Hepatocyte (in vitro differentiated cells): ENCODE results near the gene FLYWCH2. TPM values are rescaled to one million over a fixed set of nuclear protein-coding genes. Genes with fewer than 3 reads are reported as not detected.

Experiments
- DNase-seq: peaks from one replicate; pipeline ENCODE4 v3.0.0-alpha.2; 2016; ENCODE audit warnings: low spot score
- H2AFZ ChIP-seq: fragments of 200-600 bp; sonication (generic); 2 replicates; pipeline ENCODE4 v1.6.0; 2016; ENCODE audit warnings: antibody characterized with exemption, mild to moderate bottlenecking
- H3K27ac ChIP-seq: fragments of 200-600 bp; sonication (generic); 2 replicates; pipeline ENCODE4 v1.5.1; 2016; ENCODE audit warnings: mild to moderate bottlenecking
- H3K27me3 ChIP-seq: fragments of 200-600 bp; sonication (generic); 2 replicates; pipeline ENCODE4 v1.6.1; 2016
- H3K36me3 ChIP-seq: fragments of 200-600 bp; sonication (generic); replicated peaks from 2 replicates; pipeline ENCODE4 v1.5.1; 2016; ENCODE audit warnings: low read depth; ENCODE audit not compliant: insufficient read depth
- H3K4me1 ChIP-seq: fragments of 200-600 bp; sonication (generic); 2 replicates; pipeline ENCODE4 v1.5.1; 2016; ENCODE audit warnings: mild to moderate bottlenecking, moderate library complexity; ENCODE audit not compliant: insufficient read depth
- H3K4me2 ChIP-seq: fragments of 200-600 bp; sonication (generic); 2 replicates; pipeline ENCODE4 v1.6.0; 2016
- H3K4me3 ChIP-seq: fragments of 200-600 bp; sonication (generic); 2 replicates; pipeline ENCODE4 v1.5.1; 2016; ENCODE audit warnings: mild to moderate bottlenecking
- H3K79me2 ChIP-seq: fragments of 200-600 bp; sonication (generic); 2 replicates; pipeline ENCODE4 v1.6.0; 2017; ENCODE audit warnings: mild to moderate bottlenecking
- H3K9me2 ChIP-seq: fragments of 200-600 bp; sonication (generic); replicated peaks from 2 replicates; pipeline ENCODE4 v1.6.0; 2017; ENCODE audit warnings: mild to moderate bottlenecking; ENCODE audit not compliant: insufficient read depth
- H3K9me3 ChIP-seq: fragments of 200-600 bp; sonication (generic); 2 replicates; pipeline ENCODE4 v1.5.1; 2016; ENCODE audit warnings: low read depth, mild to moderate bottlenecking
- H4K20me1 ChIP-seq: fragments of 200-600 bp; sonication (generic); 2 replicates; pipeline ENCODE4 v1.6.0; 2016; ENCODE audit warnings: mild to moderate bottlenecking; ENCODE audit not compliant: insufficient read depth, poor library complexity, severe bottlenecking
- EZH2 ChIP-seq: fragments of 200-600 bp; sonication (generic); IDR thresholded peaks from 2 replicates; pipeline ENCODE4 v1.6.1; 2016; ENCODE audit warnings: antibody characterized with exemption, mild to moderate bottlenecking, borderline replicate concordance
- EZH2phosphoT487 ChIP-seq: fragments of 200-600 bp; sonication (generic); IDR thresholded peaks from one replicate; pipeline ENCODE4 v1.6.1; 2018; ENCODE audit warnings: antibody characterized with exemption, mild to moderate bottlenecking, low read depth, moderate library complexity; ENCODE audit not compliant: unreplicated experiment, severe bottlenecking
- WGBS: methylation state at CpG from one replicate; pipeline ENCODE4 v1.1.6; 2016; ENCODE audit warnings: low lambda C conversion rate; ENCODE audit errors: missing lambda C conversion rate; 5-methylcytosine and 5-hydroxymethylcytosine counted together
- polyA plus RNA-seq: library from polyadenylated mRNA; unstranded; fragments of >200 nt; fragmentation: Nextera tagmentation; extraction: Ambion mirVana; gene quantifications from 2 replicates; pipeline ENCODE4 v1.2.1, GENCODE V29; 2016
- total RNA-seq: library from RNA; depleted of rRNA; stranded (reverse); fragments of >200 nt; gene quantifications from 2 replicates; pipeline ENCODE4 v1.2.3, GENCODE V29; 2014
- TF ChIP-seq, protein P1 (sequence below): fragments of 200-600 bp; sonication (generic); IDR thresholded peaks from 2 replicates; pipeline ENCODE4 v1.5.1; 2016; ENCODE audit warnings: antibody characterized with exemption, mild to moderate bottlenecking; ENCODE audit not compliant: poor library complexity

The FLYWCH2 gene
- total and polyA plus RNA-seq, 2 experiments from 2014 or later, result 40.0 to 45.1 TPM

GRCh38 chr16:2853531-2854073, 29.4 kb upstream of the FLYWCH2 start:
- no peak overlapping the region for H3K27ac ChIP-seq
- H2AFZ ChIP-seq, result no peak overlapping the region
- H3K79me2 ChIP-seq, result peaks cover 6% of the 10 kb centered on the region
- H3K36me3 ChIP-seq, result no peaks in the 10 kb centered on the region
- TF ChIP-seq EZH2 (no peak), EZH2phosphoT487 (no peak)
- TF ChIP-seq, protein P1, sequence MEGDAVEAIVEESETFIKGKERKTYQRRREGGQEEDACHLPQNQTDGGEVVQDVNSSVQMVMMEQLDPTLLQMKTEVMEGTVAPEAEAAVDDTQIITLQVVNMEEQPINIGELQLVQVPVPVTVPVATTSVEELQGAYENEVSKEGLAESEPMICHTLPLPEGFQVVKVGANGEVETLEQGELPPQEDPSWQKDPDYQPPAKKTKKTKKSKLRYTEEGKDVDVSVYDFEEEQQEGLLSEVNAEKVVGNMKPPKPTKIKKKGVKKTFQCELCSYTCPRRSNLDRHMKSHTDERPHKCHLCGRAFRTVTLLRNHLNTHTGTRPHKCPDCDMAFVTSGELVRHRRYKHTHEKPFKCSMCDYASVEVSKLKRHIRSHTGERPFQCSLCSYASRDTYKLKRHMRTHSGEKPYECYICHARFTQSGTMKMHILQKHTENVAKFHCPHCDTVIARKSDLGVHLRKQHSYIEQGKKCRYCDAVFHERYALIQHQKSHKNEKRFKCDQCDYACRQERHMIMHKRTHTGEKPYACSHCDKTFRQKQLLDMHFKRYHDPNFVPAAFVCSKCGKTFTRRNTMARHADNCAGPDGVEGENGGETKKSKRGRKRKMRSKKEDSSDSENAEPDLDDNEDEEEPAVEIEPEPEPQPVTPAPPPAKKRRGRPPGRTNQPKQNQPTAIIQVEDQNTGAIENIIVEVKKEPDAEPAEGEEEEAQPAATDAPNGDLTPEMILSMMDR, result no peak
- H3K27me3 ChIP-seq, result no peaks in the 10 kb centered on the region
- no peak overlapping the region for H3K4me2 ChIP-seq
- 93% methylated on average over 15 of the region's 18 CpGs for WGBS
- H3K4me3 ChIP-seq, result no peak overlapping the region
- H3K4me1 ChIP-seq, result no peaks in the 10 kb centered on the region
- no peaks in the 10 kb centered on the region for H4K20me1 ChIP-seq
- DNase-seq, result no peak
- H3K9me2 ChIP-seq, result no peaks in the 10 kb centered on the region
- H3K9me3 ChIP-seq, result no peaks in the 10 kb centered on the region

GRCh38 chr16:2854700-2855309, 28.2 kb upstream of the FLYWCH2 start:
- Histone ChIP-seq H3K27me3 (no peaks in the 10 kb centered on the region), H3K79me2 (peaks cover 6% of the 10 kb centered on the region), H3K9me2 (no peaks in the 10 kb centered on the region), H2AFZ (no peak overlapping the region), H4K20me1 (no peaks in the 10 kb centered on the region), H3K4me1 (no peaks in the 10 kb centered on the region), H3K4me2 (no peak overlapping the region), H3K4me3 (no peak overlapping the region), H3K27ac (no peak overlapping the region), H3K9me3 (no peaks in the 10 kb centered on the region), H3K36me3 (no peaks in the 10 kb centered on the region)
- WGBS, result 77% methylated on average over 5 of the region's 5 CpGs
- no peak for TF ChIP-seq EZH2
- TF ChIP-seq, protein P1, result peak; percentile 43
- no peak for DNase-seq

DNA sequence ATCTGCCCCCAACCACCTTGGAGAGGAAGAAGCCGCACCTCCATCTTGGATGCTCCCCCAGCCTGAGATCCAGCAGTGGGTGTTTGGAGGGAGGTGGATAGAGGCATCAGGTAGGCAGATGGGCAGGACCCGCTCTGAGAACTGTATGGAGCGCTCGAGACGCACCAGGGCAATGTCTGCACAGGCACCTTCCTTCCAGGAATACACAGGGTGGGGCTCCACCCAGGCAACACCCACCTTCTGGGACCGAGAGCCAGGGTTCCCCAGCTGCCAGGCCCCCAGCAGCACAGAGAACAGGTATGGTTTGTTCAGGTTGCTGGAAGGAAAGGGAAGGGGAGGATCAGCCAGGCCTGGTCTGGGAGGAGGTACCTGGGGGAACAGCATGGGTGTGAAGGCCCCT, 27.5 kb upstream of the FLYWCH2 start:
- no peak for DNase-seq
- Histone ChIP-seq H3K27me3 (no peaks in the 10 kb centered on the region), H3K4me1 (no peaks in the 10 kb centered on the region), H4K20me1 (no peaks in the 10 kb centered on the region), H3K4me2 (peak overlapping the region; percentile 80), H3K36me3 (no peaks in the 10 kb centered on the region), H2AFZ (no peak overlapping the region), H3K79me2 (peaks cover 6% of the 10 kb centered on the region), H3K4me3 (no peak overlapping the region), H3K27ac (no peak overlapping the region), H3K9me2 (no peaks in the 10 kb centered on the region), H3K9me3 (no peaks in the 10 kb centered on the region)
- WGBS, result 91% methylated on average over 6 of the region's 6 CpGs
- TF ChIP-seq, protein P1, result no peak
- no peak for TF ChIP-seq EZH2
- TF ChIP-seq EZH2phosphoT487, result no peak
